Melanocyte of skin (primary cell): ENCODE data around the gene DNASE1. TPM values are rescaled to one million over a fixed set of nuclear protein-coding genes. Genes with fewer than 3 reads are reported as not detected.

Experiments
- total RNA-seq, 2 donors: library from RNA; depleted of rRNA; stranded (reverse); fragments of >200 nt; gene quantifications; 2 replicates each; pipeline ENCODE4 v1.2.3, GENCODE V29; 2012

The DNASE1 gene, protein sequence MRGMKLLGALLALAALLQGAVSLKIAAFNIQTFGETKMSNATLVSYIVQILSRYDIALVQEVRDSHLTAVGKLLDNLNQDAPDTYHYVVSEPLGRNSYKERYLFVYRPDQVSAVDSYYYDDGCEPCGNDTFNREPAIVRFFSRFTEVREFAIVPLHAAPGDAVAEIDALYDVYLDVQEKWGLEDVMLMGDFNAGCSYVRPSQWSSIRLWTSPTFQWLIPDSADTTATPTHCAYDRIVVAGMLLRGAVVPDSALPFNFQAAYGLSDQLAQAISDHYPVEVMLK
- 1 to 10 TPM; 8.3 to 10.0 TPM for total RNA-seq

DNA sequence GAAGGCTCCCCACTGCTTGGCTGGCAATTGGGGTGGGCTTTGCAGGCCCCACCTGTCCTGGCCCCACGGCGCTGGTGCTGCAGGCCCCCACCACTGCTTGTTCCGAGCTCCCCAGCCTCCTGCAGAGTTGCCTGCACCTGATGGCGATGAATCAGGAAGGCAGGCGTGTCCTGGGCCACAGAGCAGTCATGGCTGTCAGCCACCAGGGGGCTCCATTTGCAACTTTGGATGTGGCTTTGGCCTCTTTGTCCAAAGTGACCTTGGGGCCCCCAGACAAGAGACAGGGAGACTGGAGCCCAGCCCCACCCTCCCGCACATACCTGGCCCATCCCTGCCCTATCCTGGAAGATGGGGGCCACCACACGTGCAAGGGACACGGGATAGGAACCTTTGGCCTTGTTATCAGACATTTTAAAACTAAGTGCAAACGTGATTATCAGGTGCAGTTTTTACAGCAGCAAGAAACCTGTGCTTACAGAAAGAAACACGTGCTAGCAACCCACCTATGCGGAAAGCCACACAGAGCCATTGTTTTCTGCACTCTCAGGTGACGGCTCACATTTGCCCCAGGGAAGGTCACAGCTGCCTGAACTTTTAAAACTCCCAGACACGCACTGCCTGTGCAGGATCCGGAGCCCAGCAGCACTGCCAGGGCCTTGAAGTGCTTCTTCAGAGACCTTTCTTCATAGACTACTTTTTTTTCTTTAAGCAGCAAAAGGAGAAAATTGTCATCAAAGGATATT lies at the start of gene DNASE1:
DNASE1 (plus strand) TSS at position 443 of the 743 bp plus-strand sequence. CDS start 683 bp downstream, outside the sequence.

DNA sequence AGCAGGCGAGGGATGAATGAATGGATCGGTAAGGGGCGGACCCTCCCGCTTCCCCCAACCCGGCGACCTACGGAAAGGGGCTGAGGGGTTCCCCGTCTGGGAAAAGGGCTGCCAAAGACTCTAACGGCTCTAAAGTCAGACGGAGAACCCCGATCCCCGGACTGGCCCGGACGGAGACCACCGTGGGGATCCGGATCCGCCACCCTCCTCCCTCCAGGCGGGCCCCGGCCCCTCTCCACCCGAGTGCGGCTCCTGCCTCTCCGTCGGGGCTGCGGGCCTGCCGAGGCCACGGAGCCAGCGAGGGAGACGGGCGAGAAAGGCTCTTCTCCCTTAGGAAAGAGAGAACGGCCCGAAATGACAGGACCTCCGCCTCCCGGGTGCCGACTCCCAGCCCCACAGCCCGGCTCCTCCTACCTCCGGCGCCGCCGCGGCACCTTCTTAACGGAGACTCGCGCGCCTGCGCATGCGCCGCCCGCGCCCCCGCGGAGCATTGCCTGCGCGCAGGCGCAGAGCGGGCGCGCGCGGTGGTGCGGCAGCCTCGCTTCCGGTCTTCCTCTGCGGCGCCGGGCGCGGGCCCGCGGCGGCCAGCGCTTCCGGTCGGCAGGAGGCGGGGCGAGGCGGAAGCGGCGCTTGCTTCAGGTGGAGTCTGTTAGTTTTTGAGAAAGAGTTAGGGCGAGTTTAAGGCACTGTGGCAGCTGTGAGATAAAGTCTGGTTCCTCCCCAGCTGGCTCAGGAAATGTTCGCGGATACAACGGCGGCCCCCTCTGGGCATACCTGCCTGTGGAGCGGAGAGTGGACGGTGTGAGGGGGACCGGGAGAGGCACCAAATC lies 43.1 kb upstream of the DNASE1 start, which contains the start of gene SLX4:
SLX4 (minus strand) TSS at position 461 of the 830 bp plus-strand sequence. CDS start 2,642 bp downstream, outside the sequence.

Other genes with a start within 250 kb of the DNASE1 start
- 1 to 10 TPM; 2.1 to 2.7 TPM for gene ZNF597, start 211.2 kb upstream of the DNASE1 start, total RNA-seq
- 10 to 100 TPM; 18.9 to 23.0 TPM for gene NAA60, start 211.0 kb upstream of the DNASE1 start, total RNA-seq
- not detected for gene C16orf90, start 159.2 kb upstream of the DNASE1 start, total RNA-seq
- gene CLUAP1, start 153.7 kb upstream of the DNASE1 start, total RNA-seq = 10 to 100 TPM; 12.7 to 13.4 TPM
- under 1 TPM; under 0.01 TPM for gene NLRC3, start 77.3 kb upstream of the DNASE1 start, total RNA-seq
- gene SLX4, start 43.1 kb upstream of the DNASE1 start, total RNA-seq = 1 to 10 TPM; 4.8 to 8.0 TPM
- 10 to 100 TPM; 59.5 to 85.9 TPM for gene TRAP1, start 62.8 kb downstream of the DNASE1 start, total RNA-seq
- 10 to 100 TPM; 15.8 to 20.3 TPM for gene CREBBP, start 226.0 kb downstream of the DNASE1 start, total RNA-seq